T-helper 1 cell (primary cell): ENCODE results near the gene PAPLN.
A peak's percentile ranks its signal among the peaks of the same experiment; 100 is the strongest.

Experiments
- DNase-seq, 5 donors: peaks; one replicate each; pipeline ENCODE4 v3.0.0-alpha.2; 2012 to 2020

Gene PAPLN

DNA sequence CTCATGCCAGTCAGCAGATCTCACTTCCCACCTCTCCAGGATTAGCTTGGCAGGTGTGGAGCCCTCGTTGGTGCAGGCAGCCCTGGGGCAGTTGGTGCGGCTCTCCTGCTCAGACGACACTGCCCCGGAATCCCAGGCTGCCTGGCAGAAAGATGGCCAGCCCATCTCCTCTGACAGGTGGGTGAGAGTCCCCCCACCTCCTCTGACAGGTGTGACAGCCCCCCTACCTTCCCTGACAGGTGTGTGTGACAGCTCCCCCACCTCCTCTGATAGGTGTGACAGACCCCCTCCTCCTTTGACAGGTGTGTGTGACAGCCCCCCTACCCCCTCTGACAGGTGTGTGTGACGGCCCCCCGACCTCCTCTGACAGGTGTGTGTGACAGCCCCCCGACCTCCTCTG, 26.3 kb downstream of the PAPLN start:
- no peak for DNase-seq

DNA sequence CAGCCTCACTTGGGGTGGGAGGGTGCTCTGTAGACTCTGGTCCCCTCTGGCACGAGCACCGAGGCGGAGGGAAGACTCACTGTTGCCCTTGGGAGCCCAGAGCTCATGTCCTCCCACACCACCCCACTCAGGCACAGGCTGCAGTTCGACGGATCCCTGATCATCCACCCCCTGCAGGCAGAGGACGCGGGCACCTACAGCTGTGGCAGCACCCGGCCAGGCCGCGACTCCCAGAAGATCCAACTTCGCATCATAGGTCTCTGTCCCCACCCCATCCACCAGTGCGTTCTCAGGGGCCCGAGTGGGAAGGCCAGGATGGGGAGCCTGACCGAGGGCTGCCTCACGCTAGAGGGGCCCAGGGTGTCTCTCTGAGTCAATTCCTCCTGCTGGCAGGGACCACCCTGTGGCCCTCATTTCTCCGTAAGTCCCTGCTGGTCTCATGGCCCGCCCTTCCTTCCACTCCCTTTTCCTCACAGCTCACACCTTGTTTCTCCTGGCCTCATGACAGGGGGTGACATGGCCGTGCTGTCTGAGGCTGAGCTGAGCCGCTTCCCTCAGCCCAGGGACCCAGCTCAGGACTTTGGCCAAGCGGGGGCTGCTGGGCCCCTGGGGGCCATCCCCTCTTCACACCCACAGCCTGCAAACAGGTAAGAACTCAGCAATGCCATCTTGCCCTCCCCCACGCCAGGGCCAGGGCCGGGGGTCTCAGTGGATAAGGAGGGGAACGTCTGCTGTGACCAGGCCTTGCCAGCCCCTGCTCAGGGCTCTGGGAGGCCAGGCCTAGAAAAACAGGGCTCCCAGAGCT, 27.0 kb downstream of the PAPLN start:
- no peak for DNase-seq

DNA sequence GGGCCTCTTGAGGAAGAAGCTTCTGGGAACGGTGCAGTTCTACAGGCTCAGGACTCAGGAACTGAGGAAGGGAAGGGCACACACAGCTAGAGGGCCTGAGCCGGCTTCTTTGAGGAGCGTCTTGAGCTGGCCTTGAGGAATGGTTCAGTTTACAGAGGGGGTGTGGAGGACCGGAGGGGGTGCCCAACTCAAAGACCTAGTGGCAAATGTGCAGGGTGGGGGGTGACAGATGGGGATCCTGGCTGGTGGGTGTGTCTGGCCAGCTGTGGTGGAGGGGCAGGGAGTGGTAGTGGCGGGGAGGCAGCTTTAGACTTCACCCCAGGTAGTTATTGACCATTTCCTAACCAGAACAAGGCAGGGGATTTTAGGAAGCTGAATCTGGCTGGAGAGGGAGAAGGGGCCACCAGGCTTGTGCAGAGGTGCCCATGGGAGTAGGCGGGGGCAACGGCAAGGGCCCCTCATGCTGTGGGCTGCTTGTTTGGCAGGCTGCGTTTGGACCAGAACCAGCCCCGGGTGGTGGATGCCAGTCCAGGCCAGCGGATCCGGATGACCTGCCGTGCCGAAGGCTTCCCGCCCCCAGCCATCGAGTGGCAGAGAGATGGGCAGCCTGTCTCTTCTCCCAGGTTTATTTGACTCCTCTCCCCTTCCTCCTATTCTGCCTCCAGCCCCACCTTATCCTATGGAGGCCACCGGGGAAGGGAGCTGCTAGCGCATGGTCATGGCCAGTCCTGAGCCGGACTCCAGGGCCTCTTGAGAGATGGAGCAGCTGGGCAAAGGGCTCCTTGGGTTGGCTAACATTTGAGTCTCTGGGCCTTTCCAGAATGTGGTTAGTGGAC, 27.8 kb downstream of the PAPLN start:
- DNase-seq = no peak

DNA sequence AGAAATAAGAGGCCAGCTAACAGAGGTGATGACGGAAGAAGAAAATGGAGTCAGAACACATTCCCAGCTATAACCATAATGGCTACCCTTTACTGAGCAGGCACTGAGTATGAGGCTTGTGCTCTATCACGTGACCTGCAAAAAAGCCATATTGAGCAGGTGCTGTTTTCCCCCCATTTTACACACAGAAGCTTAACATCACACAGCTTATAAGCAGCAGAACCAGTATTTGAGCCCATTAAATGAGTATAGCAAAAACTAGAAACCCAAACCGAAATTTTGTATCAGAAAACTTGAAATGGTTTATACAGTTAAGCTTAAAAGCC, 28.4 kb downstream of the PAPLN start:
- DNase-seq = no peak

DNA sequence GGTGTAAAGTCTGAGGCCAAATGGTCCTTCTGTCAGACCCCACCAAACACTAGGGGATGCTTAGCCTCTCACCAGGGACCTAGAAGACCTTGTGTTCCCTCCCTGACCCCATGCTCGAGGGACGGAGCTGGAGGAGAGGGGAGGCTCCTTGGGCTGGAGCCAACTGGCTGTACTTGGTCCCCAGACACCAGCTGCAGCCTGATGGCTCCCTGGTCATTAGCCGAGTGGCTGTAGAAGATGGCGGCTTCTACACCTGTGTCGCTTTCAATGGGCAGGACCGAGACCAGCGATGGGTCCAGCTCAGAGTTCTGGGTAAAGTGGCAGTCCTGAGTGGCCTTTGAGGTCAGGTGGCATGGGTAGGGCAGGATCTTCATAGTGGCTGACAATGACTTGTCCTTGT, 29.0 kb downstream of the PAPLN start:
- no peak for DNase-seq

DNA sequence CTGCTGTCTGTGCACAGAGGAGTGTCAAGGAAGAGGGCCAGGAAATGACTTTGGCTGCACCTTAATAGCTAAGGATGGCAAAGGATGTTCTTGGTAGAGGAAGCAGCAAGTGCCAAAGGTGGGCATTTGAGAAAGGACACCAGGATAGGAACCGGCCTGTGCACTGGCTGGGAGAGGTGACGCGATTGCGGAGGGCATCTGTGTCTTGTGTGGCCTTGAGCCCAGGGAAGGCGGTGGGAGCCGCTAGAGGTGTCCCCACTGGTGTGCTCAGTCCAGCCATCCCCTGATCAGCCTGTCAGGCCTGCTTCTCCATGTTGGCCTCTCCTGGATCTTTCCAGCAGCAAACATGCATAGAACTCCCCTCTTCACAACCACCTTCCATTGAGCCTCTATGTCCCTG, 30.2 kb downstream of the PAPLN start:
- no peak for DNase-seq

DNA sequence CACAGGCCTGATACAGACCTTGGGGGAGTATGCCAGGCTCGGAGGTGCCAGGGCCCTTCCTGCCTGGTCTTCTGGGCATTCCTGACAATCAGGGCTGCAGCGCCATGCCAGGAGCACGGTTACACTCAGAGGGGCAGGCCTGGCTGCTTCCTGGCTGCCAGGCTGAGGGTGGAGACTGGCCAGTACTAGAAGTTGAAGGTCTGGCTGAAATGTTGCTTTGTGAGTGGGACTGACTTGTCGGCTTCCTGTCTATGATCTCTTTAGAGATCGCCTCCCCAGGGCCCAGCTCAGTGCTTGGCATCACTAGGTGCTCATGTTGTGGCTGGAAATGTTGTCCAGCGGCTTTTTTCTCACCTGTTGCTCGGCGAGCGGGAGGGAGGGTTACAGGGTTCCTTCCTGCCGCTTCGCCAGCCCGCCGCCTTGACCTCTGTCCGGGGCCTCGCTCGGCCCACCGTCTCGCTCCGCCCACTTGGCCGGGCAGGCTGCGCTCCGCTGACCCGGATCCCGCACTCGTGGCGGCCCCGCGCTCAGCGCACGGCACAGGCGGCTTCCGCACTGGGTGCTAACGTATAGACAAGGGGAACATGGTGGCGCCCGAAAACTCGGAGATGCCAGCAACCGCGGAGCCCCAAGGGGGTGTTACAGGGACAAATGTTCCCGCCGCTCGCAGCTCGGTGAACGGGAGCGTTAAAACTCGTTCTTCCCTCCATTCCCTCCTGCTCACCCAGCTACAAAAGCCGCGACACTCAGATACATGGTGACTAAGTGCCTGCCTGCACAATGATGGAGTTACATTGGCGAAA, 32.6 kb downstream of the PAPLN start:
- DNase-seq = no peak

DNA sequence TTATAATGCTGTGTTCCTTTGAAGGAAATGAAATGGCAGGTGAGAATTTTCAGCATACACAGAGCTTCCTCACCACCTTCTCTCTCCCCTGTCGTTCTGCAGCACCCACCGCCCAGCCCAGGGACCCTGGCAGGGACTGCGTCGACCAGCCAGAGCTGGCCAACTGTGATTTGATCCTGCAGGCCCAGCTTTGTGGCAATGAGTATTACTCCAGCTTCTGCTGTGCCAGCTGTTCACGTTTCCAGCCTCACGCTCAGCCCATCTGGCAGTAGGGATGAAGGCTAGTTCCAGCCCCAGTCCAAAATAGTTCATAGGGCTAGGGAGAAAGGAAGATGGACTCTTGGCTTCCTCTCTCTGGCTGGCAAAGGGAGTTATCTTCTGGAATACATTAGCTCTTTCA, 35.1 kb downstream of the PAPLN start:
- DNase-seq = no peak

DNA sequence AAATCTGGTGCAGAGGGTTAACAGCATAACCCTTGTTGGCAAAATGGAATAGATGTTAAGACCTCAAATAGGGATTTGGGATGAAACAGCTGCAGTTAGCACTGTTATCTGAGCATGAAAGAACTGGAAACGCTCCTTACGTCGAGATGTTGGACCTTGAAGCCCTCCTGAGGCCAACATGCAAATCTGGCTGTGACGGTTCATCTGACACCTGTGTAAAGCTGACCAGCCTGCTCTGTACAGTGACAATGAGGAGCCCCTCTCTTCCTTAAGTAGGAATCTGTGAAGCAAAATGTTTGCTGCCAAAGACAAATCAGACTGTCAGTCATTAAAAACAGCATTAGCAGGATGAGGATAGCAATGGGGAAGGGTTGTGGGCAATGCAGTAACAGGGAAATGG, 36.5 kb downstream of the PAPLN start:
- no peak for DNase-seq

DNA sequence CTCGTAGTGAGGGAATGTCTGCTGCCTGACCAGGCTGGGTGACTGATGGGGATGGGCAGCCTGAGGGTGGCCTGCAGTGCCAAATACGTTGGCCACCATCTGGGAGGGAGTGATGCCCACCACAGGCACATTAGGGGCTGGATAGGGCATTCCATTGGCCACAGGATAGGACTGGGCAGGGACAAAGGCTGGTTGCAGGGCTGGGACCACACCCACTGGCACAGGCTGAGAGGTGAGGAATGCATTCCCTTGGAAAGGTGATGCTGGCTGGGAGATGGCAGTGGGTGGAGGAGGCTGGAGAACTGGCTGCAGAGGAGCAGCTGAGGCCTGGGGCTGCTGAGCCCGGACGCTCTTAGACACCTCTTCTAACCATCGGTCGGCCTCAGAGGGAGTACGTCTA, 39.5 kb downstream of the PAPLN start:
- DNase-seq = no peak

DNA sequence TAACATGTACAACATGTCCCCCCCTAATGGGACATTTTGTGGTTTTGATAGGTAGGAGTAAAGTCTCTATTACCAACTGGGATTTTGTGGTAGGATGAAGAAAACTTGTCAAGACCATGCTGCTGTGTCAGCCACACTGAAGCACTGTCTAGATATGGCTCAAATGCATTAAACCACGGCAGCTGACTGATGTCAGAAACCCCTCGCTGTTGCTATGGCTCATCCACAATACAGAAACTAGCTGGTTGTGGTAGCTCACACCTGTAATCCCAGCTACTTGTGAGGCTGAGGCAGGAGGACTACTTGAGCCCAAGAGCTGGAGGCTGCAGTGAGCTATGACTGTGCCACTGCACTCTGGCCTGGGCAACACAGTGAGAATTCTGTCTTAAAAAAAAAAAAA, 40.1 kb downstream of the PAPLN start:
- no peak for DNase-seq

DNA sequence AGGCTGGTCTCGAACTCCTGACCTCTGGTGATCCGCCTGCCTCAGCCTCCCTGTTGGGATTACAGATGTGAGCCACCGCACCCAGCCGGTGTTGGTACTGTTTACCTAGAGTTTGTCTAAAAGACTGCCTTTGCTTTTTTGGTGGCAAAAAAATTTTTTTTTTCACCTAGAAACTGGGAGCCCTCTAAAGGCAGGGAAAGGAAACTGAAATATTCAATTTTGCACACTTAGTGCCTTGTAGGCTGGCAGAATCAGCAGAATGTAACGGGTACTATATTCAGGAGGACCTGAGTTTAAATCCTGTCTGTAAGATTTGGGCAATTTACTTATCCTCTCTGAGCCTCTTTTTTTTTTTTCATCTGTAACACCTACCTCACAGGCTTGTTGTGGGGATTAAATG, 43.6 kb downstream of the PAPLN start:
- no peak for DNase-seq

DNA sequence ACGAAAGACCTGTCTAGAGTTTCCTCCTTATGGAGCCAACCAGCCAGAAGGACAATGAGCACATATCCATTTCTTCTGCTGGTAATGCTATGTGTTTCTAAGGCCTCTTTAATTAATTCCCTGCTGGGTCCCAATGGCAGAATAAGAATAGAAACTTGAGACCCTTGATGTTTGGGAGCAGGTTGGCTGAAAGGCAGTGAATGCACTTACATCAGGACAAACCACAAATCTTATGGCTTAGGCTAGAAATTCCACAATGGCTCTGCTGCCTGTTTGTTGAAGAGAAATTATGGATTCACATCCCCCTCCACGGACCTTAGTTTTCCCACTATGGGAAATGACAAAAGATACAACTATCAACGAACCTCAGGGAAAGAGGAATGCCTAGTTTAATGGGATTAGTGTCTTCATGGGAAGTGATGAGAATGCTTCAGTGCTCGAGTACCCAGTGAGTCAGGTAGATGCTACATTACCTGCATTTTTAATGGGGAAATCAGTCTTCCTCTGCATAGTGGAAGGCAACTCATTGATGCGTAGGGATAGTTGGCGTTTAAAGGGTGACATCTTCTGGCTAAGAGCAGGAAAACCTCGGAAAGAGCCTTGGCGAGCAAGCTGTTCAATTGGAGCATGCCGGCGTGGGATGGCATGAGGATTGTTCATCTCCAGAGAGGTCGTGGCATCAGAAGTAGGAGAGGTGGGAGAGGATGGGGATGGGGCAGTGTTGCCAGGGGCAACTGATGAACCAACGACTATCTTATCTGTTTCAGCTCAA, 46.5 kb downstream of the PAPLN start:
- no peak for DNase-seq

DNA sequence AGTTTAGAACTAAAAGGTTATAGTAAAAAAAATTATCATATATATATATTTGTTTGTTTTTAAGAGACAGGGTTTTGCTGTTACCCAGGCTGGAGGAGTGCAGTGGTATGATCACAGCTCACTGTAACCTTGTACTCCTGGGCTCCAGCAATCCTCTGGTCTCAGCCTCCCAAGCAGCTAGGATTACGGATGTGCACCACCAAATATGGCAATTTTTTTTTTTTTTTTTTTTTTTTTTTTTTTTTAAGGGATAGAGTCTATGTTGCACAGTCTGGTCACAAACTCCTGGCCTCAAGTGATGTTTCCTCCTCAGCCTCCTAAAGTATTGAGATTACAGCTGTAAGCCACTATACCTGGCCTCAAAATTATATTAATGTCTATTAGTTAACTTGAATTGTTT, 48.7 kb downstream of the PAPLN start:
- DNase-seq = no peak

DNA sequence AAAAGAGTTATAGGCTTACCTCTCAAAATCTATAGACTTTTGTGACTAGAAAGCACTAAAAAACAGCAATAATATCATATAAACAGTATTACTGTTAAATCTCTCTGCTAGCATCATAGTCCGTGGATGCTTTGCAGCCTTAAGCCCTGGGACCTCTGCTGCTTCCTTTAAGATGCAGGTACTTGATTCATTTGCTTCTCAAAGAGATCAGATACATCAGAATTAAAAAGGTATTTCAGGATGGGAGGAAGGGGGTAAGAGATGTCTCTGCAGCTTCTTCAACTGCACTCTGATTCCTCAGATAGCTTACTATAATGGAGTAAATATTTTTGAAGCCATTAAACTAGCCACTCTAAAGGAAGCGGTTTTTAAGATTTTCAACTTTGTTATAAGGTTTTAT, 49.3 kb downstream of the PAPLN start:
- DNase-seq = no peak

DNA sequence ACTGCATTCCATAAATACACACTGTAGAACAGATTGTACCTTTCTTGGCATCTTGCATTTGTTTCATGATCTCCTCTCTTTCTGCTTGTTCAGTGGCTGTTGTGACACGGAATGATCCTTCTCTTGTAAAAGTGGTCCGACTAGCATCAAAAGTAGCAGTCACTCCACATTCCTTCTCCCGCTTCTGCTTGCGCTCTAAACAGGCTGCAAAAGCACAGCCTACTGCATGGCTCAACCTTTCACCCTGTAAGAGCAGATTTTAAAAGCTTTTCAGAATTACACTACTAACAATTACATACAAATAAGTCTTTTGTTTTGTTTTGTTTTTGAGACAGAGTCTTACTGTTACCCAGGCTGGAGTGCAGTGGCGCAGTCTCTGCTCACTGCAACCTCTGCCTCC, 49.8 kb downstream of the PAPLN start:
- no peak for DNase-seq

DNA sequence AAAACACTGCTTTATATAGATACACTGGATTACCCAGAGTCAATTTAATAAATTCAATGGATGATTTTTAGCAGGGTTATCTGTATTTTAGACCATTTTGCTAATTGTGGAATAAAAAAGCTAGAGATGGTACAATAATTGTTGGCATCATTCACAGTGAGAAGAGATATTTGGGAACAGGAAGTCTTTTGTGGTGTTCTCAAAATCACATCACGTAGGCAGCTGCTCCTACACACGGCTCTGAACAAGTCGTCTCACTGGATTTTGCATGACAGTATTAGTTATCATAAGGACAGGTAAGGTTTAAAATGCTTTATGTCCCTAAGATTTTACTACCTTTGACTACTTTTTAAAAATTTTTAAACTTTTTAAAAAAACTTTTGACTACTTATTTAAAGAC, 52.0 kb downstream of the PAPLN start:
- no peak for DNase-seq

DNA sequence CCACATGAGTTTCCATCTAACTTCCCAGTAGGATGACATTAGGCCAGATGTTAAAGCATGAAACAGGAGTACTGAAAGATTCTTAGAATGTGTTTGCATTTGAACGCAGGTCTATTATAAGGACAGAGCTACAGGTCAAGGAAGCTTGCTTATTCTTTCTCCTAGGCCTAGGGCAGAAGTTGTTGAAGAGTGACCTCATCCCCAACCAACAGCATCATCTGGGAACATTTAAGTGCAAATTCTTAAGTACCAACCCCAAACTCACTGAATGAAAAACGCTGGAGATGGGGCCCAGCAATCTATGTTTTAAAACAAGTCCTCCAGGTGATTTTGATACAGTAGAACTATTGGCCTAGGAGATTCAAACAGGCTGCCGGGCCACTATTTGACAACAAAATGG, 52.4 kb downstream of the PAPLN start:
- DNase-seq = no peak

DNA sequence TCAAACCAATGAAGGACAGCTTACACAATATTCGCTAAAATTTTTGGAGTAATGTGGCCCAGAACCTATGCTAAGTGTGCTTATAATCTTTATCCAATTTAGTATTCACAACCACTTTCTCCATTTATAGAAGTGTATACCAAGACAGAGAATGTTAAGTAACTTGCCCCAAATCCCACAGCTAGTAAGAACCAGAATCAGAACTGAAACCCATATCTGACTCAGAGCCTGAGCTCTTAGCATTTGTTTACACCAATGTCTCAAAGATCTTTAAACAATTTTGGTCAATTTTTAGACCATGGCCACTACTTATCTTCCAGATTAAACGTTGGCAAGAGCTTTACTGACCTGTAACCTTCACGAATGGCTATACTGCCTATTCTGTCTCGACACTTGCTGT, 53.0 kb downstream of the PAPLN start:
- peak in 1 of 5 donors; percentile 56 for DNase-seq

DNA sequence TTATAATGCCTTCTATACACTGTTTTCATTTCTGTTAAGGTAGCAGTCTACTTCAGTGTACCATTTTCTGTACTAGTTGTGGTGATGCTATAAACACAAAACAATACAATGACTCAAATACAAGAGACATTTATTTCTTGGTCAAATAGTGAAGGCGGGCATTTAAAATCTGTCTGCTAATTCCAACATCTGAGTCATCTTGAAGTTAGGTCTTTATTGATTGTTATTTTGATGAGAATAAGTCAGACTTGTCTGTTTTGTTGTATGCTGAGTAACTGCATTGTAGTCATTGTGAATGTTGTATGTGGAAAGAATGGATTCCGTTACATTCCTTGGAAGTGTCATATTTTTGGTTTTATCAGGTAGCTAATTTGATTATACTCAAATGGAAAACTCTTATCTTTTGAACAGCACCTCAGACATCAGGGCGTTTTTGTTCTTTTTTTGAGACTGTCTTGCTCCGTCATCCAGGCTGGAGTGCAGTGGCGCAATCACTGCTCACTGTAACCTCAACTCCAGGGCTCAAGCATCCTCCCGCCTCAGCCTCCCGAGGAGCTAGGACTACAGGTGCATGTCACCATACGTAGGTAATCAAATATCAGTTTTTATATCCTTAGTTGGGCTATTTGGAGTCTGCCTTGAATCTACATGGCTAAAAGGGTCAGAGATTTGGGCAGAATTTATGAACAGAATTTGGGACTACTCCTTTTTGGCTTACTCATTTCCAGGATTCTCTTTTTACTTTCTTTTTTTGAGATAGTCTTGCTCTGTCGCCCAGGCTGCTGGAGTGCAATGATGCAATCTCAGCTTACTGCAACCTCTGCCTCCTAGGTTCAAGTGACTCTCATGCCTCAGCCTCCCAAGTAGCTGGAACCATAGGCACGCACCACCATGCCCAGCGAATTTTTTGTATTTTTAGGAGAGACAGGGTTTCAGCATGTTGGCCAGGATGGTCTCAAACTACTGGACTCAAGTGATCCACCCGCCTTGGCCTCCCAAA, 56.8 kb downstream of the PAPLN start:
- no peak for DNase-seq

DNA sequence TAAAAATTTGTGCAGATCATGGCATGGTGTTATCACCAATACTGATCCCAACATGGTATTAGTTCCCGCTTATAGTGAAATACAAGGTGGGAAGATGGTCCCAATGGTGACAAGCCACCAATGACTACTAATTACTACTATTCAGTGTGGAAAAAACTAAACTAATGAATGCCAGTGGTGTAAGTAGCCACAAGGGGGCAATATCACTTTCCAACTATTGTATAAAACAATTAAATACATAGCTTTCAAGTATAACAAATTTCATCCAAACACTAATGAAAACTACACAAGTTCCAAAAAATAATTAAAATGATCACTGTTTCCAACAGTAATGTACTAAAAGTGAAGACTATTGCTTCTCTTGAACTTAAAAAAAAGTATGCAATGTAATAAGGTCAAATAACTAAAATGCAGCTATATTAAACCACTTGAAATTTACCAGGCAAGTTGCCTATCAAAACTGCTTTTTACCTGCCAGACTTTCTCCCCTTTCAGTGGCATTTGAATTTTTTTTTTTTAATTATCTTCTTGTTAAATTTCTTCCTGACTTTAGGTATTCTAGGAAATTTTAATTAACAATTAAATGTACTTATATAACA, 58.0 kb downstream of the PAPLN start:
- peak in 2 of 5 donors; percentile 3 to 18 for DNase-seq
